GM04504 (cell line): ENCODE results near the gene ARHGEF19.
"Not testable (repeated sequence)": the region's sequence is repeated elsewhere in the genome, so short reads cannot be mapped to it uniquely, and the experiment has no call there.

ENCODE experiments used
- DNase-seq: peaks from one replicate; pipeline ENCODE4 v3.0.0-alpha.2; 2012; ENCODE audit warnings: low read depth

The ARHGEF19 gene

GRCh38 chr1:16212251-16212961, at the start of gene ARHGEF19:
TSS of gene ARHGEF19 (minus strand) at chr1:16212652. CDS start at chr1:16209054, 3,598 bp downstream.
- DNase-seq: no peak

GRCh38 chr1:16262067-16262466, 49.6 kb upstream of the ARHGEF19 start:
- no peak for DNase-seq

- DNase-seq: no peak
These were observed 48.4 kb upstream of the ARHGEF19 start for GRCh38 chr1:16260814-16261213.

- DNase-seq: no peak
These were observed 46.2 kb upstream of the ARHGEF19 start for GRCh38 chr1:16258591-16259135.

GRCh38 chr1:16257968-16258367, 45.5 kb upstream of the ARHGEF19 start:
- DNase-seq: no peak

GRCh38 chr1:16257556-16257955, 45.1 kb upstream of the ARHGEF19 start:
- not testable (repeated sequence) for DNase-seq

GRCh38 chr1:16256478-16256877, 44.0 kb upstream of the ARHGEF19 start:
- no peak for DNase-seq

- DNase-seq: no peak
These were observed 41.9 kb upstream of the ARHGEF19 start for GRCh38 chr1:16254263-16254928.

GRCh38 chr1:16253332-16253922, 41.0 kb upstream of the ARHGEF19 start:
- no peak for DNase-seq

- no peak for DNase-seq
These were observed 40.5 kb upstream of the ARHGEF19 start for GRCh38 chr1:16252912-16253311.

- DNase-seq: no peak
These were observed 38.9 kb upstream of the ARHGEF19 start for GRCh38 chr1:16251381-16251780.

- DNase-seq: no peak
These were observed 38.2 kb upstream of the ARHGEF19 start for GRCh38 chr1:16250524-16251251.

- peak; percentile 64 for DNase-seq
These were observed 37.3 kb upstream of the ARHGEF19 start for GRCh38 chr1:16249596-16250241.

GRCh38 chr1:16248603-16249516, 36.4 kb upstream of the ARHGEF19 start:
- peak; percentile 69 for DNase-seq

GRCh38 chr1:16248007-16248436, 35.6 kb upstream of the ARHGEF19 start:
- no peak for DNase-seq

GRCh38 chr1:16247441-16247840, 35.0 kb upstream of the ARHGEF19 start:
- DNase-seq: no peak

GRCh38 chr1:16246961-16247360, 34.5 kb upstream of the ARHGEF19 start:
- no peak for DNase-seq

GRCh38 chr1:16246239-16246638, 33.8 kb upstream of the ARHGEF19 start:
- not testable (repeated sequence) for DNase-seq

- DNase-seq: no peak
These were observed 33.2 kb upstream of the ARHGEF19 start for GRCh38 chr1:16245476-16246196.
